ENCODE data around the gene TRIM74.
"Not testable (repeated sequence)": the region's sequence is repeated elsewhere in the genome, so short reads cannot be mapped to it uniquely, and the experiment has no call there.

TRIM74 gene

GRCh38 chr7:72954563-72955198, 14.6 kb downstream of the TRIM74 start:
- not testable (repeated sequence) for DNase-seq

GRCh38 chr7:72953901-72954562, 15.2 kb downstream of the TRIM74 start:
- DNase-seq: not testable (repeated sequence)

GRCh38 chr7:72950432-72950831, 18.8 kb downstream of the TRIM74 start:
- not testable (repeated sequence) for DNase-seq

- DNase-seq: not testable (repeated sequence)
Observed at GRCh38 chr7:72949686-72950085, 19.6 kb downstream of the TRIM74 start.

- not testable (repeated sequence) for DNase-seq
Observed at GRCh38 chr7:72949276-72949675, 20.0 kb downstream of the TRIM74 start.

GRCh38 chr7:72948714-72949113, 20.6 kb downstream of the TRIM74 start:
- DNase-seq: not testable (repeated sequence)

- DNase-seq: not testable (repeated sequence)
Observed at GRCh38 chr7:72946130-72946745, 23.0 kb downstream of the TRIM74 start.

- DNase-seq: not testable (repeated sequence)
Observed at GRCh38 chr7:72945597-72945996, 23.7 kb downstream of the TRIM74 start.

- DNase-seq: not testable (repeated sequence)
Observed at GRCh38 chr7:72944937-72945336, 24.3 kb downstream of the TRIM74 start.

GRCh38 chr7:72942956-72943355, 26.3 kb downstream of the TRIM74 start:
- not testable (repeated sequence) for DNase-seq

GRCh38 chr7:72942022-72942705, 27.1 kb downstream of the TRIM74 start:
- not testable (repeated sequence) for DNase-seq

GRCh38 chr7:72928216-72928615, 41.0 kb downstream of the TRIM74 start:
- not testable (repeated sequence) for DNase-seq

- not testable (repeated sequence) for DNase-seq
Observed at GRCh38 chr7:72927791-72928190, 41.5 kb downstream of the TRIM74 start.

- peak in 1 of 4 experiments; percentile 5 for DNase-seq
Observed at GRCh38 chr7:72925546-72926120, 43.6 kb downstream of the TRIM74 start.

- peak; percentile 91 to 95 (median 94) for DNase-seq
Observed at GRCh38 chr7:72924733-72925545, 44.3 kb downstream of the TRIM74 start, which contains the start of gene POM121. TSS of gene POM121 (plus strand) at chr7:72925095. CDS start at chr7:72925122, 27 bp downstream.

GRCh38 chr7:72924386-72924732, 44.9 kb downstream of the TRIM74 start:
- DNase-seq: peak in 1 of 4 experiments; percentile 2

- DNase-seq: no peak
Observed at GRCh38 chr7:72919256-72919775, 50.0 kb downstream of the TRIM74 start.

- peak; percentile 18 to 65 (median 62) for DNase-seq
Observed at GRCh38 chr7:72914756-72915525, 54.3 kb downstream of the TRIM74 start.

- DNase-seq: not testable (repeated sequence)
Observed at GRCh38 chr7:72913750-72914149, 55.5 kb downstream of the TRIM74 start.

GRCh38 chr7:72911395-72911794, 57.9 kb downstream of the TRIM74 start:
- DNase-seq: peak in 2 of 4 experiments; percentile 22 to 35
